Chondrocyte (in vitro differentiated cells): ENCODE measurements around the gene TRIL. TPM values are rescaled to one million over a fixed set of nuclear protein-coding genes. Genes with fewer than 3 reads are reported as not detected.

ENCODE experiments used
- DNase-seq: peaks from one replicate; pipeline ENCODE4 v3.0.0; 2021; ENCODE audit warnings: mixed read lengths, low spot score
- H3K27ac Mint-ChIP-seq: one replicate; pipeline ENCODE4 v1.8.0; 2021; ENCODE audit warnings: mild to moderate bottlenecking, moderate library complexity, mixed read lengths; ENCODE audit not compliant: unreplicated experiment
- H3K27me3 Mint-ChIP-seq: 2 replicates; pipeline ENCODE4 v1.8.0; 2021; ENCODE audit warnings: low read depth, mixed read lengths
- H3K36me3 Mint-ChIP-seq: 2 replicates; pipeline ENCODE4 v1.8.0; 2021; ENCODE audit warnings: low read depth, mixed read lengths
- H3K4me1 Mint-ChIP-seq: 2 replicates; pipeline ENCODE4 v1.8.0; 2021; ENCODE audit warnings: low read depth, mild to moderate bottlenecking, mixed read lengths
- H3K4me3 Mint-ChIP-seq: one replicate; pipeline ENCODE4 v1.8.0; 2021; ENCODE audit warnings: mild to moderate bottlenecking, moderate library complexity, mixed read lengths; ENCODE audit not compliant: unreplicated experiment
- H3K9me3 Mint-ChIP-seq: 2 replicates; pipeline ENCODE4 v1.8.0; 2021; ENCODE audit warnings: low read depth, mixed read lengths
- total RNA-seq: library from RNA; stranded (reverse); gene quantifications from 3 replicates; pipeline ENCODE4 v1.2.1, GENCODE V29; 2021
- TF ChIP-seq, protein P1 (sequence below): fragments of 200-600 bp; sonication (generic); IDR thresholded peaks from 2 replicates; pipeline ENCODE4 v1.5.0; 2021; ENCODE audit warnings: antibody characterized with exemption, mild to moderate bottlenecking, moderate library complexity

The TRIL gene
- total RNA-seq, 1 donor from 2014 or later, result 0.92 TPM

DNA sequence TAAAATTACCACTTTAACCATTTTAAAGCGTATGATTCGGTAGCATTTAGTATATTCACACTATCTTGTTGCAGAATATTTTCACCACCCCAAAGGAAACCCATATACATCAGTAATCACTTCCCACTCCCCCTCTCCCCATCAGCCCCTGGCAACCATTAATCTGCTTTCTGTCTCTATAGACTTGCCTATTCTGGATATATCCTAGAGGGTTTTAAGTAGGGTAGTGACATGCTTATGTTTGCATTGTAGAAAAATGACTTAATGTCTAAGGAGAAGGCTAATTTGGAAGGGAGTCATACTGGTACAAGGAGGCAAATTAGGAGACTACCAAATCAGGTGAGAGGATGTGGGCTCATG is 42.6 kb upstream of the TRIL start:
- Mint-ChIP-seq H3K9me3 (peaks cover 11% of the 10 kb centered on the region), H3K4me3 (no peak overlapping the region), H3K27me3 (no peaks in the 10 kb centered on the region), H3K36me3 (peaks cover 2% of the 10 kb centered on the region), H3K4me1 (no peaks in the 10 kb centered on the region), H3K27ac (no peak overlapping the region)
- TF ChIP-seq, protein P1, sequence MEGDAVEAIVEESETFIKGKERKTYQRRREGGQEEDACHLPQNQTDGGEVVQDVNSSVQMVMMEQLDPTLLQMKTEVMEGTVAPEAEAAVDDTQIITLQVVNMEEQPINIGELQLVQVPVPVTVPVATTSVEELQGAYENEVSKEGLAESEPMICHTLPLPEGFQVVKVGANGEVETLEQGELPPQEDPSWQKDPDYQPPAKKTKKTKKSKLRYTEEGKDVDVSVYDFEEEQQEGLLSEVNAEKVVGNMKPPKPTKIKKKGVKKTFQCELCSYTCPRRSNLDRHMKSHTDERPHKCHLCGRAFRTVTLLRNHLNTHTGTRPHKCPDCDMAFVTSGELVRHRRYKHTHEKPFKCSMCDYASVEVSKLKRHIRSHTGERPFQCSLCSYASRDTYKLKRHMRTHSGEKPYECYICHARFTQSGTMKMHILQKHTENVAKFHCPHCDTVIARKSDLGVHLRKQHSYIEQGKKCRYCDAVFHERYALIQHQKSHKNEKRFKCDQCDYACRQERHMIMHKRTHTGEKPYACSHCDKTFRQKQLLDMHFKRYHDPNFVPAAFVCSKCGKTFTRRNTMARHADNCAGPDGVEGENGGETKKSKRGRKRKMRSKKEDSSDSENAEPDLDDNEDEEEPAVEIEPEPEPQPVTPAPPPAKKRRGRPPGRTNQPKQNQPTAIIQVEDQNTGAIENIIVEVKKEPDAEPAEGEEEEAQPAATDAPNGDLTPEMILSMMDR, result no peak
- no peak for DNase-seq

DNA sequence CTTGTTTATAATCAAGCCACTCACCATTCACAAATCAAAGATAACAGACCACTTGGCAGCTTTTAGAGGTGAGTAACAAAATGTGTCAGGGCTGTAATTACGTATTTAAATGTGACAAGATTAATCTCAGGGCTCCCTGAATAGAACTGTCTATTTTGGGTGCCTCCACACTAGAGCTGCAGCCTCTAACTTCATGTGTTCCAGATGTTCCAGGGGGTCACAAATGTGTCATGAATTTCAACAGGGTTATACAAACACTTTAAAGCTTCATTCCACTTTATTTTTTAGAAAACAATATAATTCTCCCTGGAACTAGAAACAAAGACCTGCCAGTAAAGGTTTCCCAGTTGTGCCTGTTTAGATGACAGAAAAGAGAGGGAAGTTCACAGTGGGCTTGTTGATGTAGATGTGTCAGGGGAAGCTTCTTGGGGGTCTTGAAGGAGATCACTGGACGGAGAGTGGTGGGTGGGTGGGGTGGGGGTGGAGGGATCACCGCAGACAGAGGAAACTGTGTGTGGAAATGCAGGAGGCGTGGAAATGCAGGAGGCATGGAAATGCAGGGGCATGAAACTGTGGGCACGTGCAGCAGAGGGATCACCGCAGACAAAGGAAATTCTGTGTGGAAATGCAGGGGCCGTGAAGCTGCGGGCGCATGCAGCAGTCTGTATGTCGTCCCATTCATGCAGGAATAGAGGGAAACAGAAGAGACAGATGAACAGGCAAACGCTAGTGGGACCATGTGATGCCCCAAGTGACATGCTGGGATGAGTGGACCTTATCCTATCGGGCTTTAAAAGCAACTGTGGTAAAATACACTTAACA is 42.0 kb upstream of the TRIL start:
- TF ChIP-seq, protein P1, result no peak
- no peak for DNase-seq
- Mint-ChIP-seq H3K9me3 (peaks cover 7% of the 10 kb centered on the region), H3K4me3 (no peak overlapping the region), H3K4me1 (no peaks in the 10 kb centered on the region), H3K27me3 (no peaks in the 10 kb centered on the region), H3K27ac (no peak overlapping the region), H3K36me3 (no peaks in the 10 kb centered on the region)

DNA sequence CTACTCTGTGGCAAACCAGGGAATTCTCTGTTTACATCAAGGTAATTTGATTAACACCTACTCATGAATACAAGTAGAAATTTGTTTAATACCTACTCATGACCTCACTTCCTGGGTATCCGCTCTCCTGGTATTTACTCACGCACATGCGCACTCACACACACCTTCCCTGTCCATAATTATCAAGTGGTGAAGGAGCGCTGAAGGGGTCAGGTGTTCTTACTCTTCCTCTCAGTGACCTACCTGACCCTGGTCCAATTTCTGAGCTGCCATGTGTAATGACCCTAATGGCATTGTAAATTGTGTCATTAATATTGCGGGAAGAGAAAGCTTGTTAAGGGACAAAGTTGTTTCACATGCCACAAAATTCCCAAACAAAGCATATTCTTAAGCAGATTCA is 41.3 kb upstream of the TRIL start:
- Mint-ChIP-seq H3K27me3 (no peaks in the 10 kb centered on the region), H3K27ac (no peak overlapping the region), H3K36me3 (no peaks in the 10 kb centered on the region), H3K9me3 (peaks cover 7% of the 10 kb centered on the region), H3K4me3 (no peak overlapping the region), H3K4me1 (no peaks in the 10 kb centered on the region)
- TF ChIP-seq, protein P1, result no peak
- no peak for DNase-seq

- DNase-seq, result no peak
- TF ChIP-seq, protein P1, result no peak
- no peaks in the 10 kb centered on the region for H3K4me1 Mint-ChIP-seq
- H3K27ac Mint-ChIP-seq, result no peak overlapping the region
- H3K9me3 Mint-ChIP-seq, result peaks cover 3% of the 10 kb centered on the region
- H3K4me3 Mint-ChIP-seq, result no peak overlapping the region
- no peaks in the 10 kb centered on the region for H3K36me3 Mint-ChIP-seq
- no peaks in the 10 kb centered on the region for H3K27me3 Mint-ChIP-seq
Measured at GRCh38 chr7:28998105-28998504, 40.0 kb upstream of the TRIL start.

DNA sequence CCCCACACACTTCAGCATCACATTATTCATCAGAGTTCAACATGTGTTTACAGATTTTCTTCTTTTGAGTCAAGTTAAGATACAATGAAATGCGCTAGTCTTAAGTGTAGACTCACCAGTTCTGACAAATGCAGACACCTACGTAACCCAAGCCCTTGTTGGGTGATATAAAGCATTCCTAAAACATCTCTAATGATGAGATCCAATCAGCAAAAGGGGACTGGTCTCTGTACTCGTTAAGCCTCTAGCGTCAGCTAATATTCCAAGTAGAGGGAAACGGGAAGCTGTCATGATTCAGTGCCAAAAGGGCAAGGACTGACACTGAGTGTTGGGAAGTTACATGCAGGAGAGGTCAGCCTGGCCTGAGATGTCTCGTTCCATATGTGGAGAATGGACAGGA is 38.7 kb upstream of the TRIL start:
- no peak for DNase-seq
- no peaks in the 10 kb centered on the region for H3K4me1 Mint-ChIP-seq
- H3K27ac Mint-ChIP-seq, result no peak overlapping the region
- no peak overlapping the region for H3K4me3 Mint-ChIP-seq
- no peaks in the 10 kb centered on the region for H3K36me3 Mint-ChIP-seq
- TF ChIP-seq, protein P1, result no peak
- H3K9me3 Mint-ChIP-seq, result no peaks in the 10 kb centered on the region
- no peaks in the 10 kb centered on the region for H3K27me3 Mint-ChIP-seq
